Activated T-helper 1 cell treated with Interleukin-2 at 50 U/mL for 16 hours (primary cell): ENCODE data around the gene SPSB1.

Source experiments
- DNase-seq: peaks from one replicate; pipeline ENCODE4 v3.0.0-alpha.2; 2020; ENCODE audit warnings: low read depth

SPSB1 gene

GRCh38 chr1:9391620-9392019 lies 98.9 kb downstream of the SPSB1 start:
- no peak for DNase-seq

GRCh38 chr1:9394010-9394409 lies 101.3 kb downstream of the SPSB1 start:
- DNase-seq = no peak

DNA sequence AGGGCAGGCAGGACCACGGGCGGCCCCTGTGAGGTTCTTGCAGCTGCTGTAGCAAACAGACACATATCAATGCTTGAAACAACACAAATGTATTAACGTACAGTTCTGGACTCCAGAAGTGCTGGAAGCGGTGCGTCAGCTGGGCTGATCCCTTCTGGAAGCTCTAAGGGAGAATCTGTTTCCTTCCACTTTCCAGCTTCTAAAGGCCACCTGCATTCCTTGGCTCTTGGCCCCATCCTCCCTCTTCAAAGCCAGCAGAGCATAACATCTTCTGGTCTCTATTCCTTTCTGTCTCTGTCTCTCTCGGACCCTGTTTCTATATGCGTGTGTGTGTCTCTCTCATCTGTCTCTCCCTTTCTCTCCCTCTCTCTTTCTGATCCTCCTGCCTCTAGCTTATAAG lies 102.3 kb downstream of the SPSB1 start:
- DNase-seq = no peak

GRCh38 chr1:9397047-9397446 lies 104.4 kb downstream of the SPSB1 start:
- no peak for DNase-seq

GRCh38 chr1:9397997-9398526 lies 105.4 kb downstream of the SPSB1 start:
- no peak for DNase-seq

- no peak for DNase-seq
These were observed 107.1 kb downstream of the SPSB1 start for GRCh38 chr1:9399510-9400424.

GRCh38 chr1:9400425-9401079 lies 107.9 kb downstream of the SPSB1 start:
- DNase-seq = no peak

- DNase-seq = no peak
These were observed 108.4 kb downstream of the SPSB1 start for GRCh38 chr1:9401080-9401453.

DNA sequence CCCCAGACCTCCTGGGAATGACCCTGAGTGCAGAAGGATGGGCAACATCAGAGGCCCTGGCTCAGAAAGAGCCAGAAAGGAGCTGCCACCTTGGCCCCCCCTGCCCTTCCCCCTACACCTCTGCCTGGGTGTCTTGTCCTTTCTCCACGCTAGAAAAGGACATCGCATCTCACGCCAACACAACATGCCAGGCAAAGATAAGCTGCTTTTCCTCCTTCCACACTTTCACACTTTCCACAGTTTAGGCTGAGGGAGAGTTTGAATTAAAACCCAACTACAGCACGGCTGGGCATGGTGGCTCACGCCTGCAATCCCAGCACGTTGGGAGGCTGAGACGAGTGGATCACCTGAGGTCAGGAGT lies 109.5 kb downstream of the SPSB1 start:
- DNase-seq = no peak

DNA sequence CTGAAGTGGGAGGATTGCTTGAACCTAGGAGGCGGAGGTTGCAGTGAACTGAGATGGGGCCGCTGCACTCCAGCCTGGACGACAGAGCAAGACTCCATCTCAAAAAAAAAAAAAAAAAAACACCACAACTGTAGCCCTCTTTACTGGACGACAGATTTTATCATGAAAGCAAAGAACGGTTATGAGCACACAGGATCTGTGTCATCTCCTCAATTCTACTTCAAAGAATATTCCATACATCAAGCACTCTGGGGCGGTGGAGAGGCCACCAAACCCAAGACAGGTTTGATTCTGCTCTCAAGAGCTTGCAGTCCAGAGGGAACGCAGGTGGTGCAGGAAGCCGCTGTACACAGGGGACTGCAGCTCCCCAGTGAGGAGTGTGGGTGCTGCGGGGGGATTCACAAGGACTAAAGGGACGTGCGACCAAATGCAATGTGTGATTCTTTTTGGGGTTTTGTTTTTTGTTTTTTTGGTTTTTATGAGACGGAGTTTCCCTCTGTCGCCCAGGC lies 110.1 kb downstream of the SPSB1 start:
- no peak for DNase-seq

GRCh38 chr1:9404117-9404914 lies 111.6 kb downstream of the SPSB1 start:
- no peak for DNase-seq

- no peak for DNase-seq
These were observed 113.4 kb downstream of the SPSB1 start for GRCh38 chr1:9406111-9406510.

DNA sequence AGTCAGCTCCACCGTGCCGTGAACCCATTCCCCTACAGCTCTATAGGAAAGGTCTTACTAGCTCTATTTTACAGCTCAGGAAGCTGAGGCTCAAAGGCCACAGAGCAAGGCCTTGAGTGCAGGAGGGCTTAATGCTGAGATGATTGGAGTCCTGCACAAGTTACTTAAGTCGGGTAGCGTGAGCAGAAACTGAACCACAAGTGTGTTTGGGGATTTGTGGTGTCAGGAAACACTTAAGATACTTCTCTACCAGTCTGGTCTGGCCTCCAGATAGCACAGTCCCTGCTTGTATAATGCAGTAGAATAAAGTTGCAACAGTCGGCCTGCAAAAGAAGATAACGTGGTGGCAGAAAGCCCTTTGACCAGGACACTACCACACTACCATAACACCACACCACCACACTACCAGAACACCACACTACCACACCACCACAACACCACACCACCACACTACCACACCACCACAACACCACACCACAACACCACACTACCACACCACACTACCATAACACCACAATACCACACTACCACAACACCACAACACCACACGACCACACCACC lies 118.1 kb downstream of the SPSB1 start:
- no peak for DNase-seq

DNA sequence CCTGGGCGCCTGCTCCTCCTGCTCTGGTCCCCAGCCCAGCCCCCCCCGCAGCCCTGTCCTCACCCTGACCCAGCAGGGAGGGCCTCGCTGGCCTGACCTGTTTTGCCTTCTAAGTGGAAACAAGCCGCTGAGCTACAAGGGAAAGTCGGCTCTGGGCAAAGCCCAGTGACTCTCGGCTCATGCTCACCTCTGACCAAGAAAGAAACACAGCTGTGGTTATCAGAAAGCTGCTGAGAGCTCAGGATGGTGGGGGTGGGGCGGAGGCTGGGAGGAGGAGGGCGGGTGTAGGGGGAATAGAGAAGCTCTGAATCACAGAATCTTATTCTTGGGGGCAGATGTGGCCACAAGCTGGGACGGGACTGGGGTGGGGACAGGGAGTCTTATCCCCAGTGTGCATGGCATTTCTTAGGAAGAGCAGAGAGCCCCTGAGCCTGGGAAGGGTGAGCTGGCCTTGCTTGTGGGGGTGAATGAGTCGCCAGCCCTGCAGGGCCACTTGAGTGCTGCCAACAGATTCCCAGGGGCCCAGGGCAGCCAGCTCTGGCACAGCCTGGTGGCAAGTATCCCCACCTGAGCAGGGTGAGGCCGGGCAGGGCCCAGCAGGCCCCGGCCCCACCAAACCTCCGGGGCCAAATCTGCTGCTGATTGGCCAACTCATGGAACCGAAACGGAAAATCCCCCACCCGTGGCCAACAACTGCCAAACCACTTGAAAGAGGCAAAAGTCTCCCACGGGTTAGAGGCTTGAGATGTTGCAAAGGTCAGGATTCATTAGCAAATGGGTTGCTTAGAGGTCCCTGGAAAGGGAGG lies 120.6 kb downstream of the SPSB1 start:
- no peak for DNase-seq

DNA sequence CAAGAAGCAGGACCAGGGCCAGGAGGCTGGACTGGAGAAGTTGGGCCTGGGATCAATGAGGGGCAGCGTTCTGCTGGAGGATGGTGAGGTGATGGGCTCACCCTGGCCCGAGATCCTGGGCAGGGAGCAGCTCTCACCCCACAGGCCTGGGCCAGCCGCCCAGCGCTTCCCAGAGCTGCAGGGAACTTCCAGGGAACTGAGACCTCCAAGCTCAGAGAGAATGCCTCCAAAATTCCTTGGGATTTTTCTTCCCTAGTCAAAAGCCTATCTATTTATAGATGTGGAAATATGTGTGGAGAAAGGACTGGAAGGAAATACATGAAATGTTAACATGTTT lies 121.2 kb downstream of the SPSB1 start:
- no peak for DNase-seq

DNA sequence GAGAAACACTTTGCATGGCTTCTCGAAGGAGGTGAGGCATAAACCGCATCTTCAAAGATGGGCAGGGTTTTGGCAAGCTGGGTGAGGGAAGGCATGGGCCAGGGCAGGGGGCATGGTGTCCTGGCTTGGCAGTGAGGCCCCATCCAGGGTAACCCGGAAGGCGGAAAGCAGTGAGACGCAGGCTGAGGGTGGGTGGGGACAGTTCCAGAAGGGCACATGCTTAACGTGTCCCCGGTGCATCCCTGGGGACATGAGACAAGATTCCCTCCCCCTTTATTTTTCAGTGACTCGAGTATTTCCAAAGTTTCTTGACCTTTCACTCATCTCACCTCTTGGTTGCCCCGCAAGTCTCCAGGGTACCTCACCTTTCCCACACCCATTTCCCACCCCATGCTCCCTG lies 123.8 kb downstream of the SPSB1 start:
- DNase-seq = no peak

GRCh38 chr1:9416918-9417500 lies 124.3 kb downstream of the SPSB1 start:
- no peak for DNase-seq

DNA sequence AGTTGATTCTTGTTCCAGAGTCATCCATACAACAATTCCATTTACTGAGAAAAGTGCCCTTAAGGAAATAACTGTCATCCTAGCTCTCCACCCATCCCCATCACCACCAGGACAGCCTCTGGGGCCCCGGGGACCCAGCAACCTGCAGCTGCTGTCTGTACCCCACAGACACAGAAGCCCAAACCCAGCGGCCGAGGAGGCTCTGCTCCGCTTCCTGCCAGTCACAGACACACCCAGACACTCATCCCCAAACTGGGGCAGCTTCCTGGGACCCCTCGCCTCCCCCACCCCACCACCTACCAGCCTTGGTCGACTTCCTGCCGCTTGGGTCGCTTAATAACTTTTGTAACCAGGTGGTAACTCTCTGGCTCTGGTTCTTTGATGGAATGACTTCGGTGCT lies 125.0 kb downstream of the SPSB1 start:
- DNase-seq = no peak

- DNase-seq = no peak
These were observed 126.2 kb downstream of the SPSB1 start for GRCh38 chr1:9418851-9419250.
